K562 (cell line): ENCODE measurements around the gene AFF1. TPM values are rescaled to one million over a fixed set of nuclear protein-coding genes. Genes with fewer than 3 reads are reported as not detected.

ENCODE experiments used
- ATAC-seq: fragments of 200-7000 bp; cut with Tn5 transposase; 3 replicates; pipeline ENCODE4 v1.9.1; 2020; ENCODE audit warnings: moderate library complexity
- BruUV-seq: library from RNA; stranded (reverse); fragments of 400-500 nt; replicated peaks from 2 replicates; lab custom pipeline; 2021; lab: Mats Ljungman, UMichigan
- CTCF ChIA-PET: fragments of 300-600 bp; formaldehyde crosslinking; extraction: SDS; loops from one replicate; lab custom pipeline; 2021; ENCODE audit warnings: low intra/inter-chr PET ratio; lab: Yijun Ruan, JAX
- POLR2A ChIA-PET: fragments of 300-600, 350-650 bp; sonication (Branson Sonifier 250); formaldehyde crosslinking; extraction: SDS; loops from one replicate; lab custom pipeline; 2021; ENCODE audit warnings: antibody characterized with exemption, inconsistent platforms; lab: Yijun Ruan, JAX
- DNase-seq, 4 experiments: peaks; one replicate each; pipeline versions ENCODE4 v3.0.0 to v3.0.0-alpha.2; 2011 to 2018; ENCODE audit warnings: low spot score in 3 of 4, mixed read lengths in 3 of 4; ENCODE audit errors: extremely low read depth in 1 of 4
- FAIRE-seq: peaks from 2 replicates; lab custom pipeline; 2011; peaks lifted over from hg19 to GRCh38; lab: Jason Lieb, UNC
- H2AFZ ChIP-seq: 2 replicates; pipeline ENCODE4 v1.6.0; 2011; ENCODE audit warnings: low read depth, low read length, control low read depth, inconsistent platforms
- H3K27ac ChIP-seq: fragments of 200-600 bp; 3 replicates; pipeline ENCODE4 v1.8.0; 2011; ENCODE audit warnings: low read depth, mild to moderate bottlenecking, control low read depth, inconsistent platforms, low read length, moderate library complexity, mixed read lengths; ENCODE audit errors: extremely low read depth
- H3K27me3 ChIP-seq, 2 experiments: fragments of 300-600 bp in 1 of 2; 2 replicates in 1 of 2; 3 replicates in 1 of 2; pipeline versions ENCODE4 v1.6.0 to v1.8.0; 2011; ENCODE audit warnings: inconsistent platforms in 2 of 2, low read length in 2 of 2, mild to moderate bottlenecking in 1 of 2, mixed read lengths in 1 of 2, moderate library complexity in 1 of 2; ENCODE audit not compliant: control insufficient read depth in 2 of 2, insufficient read depth in 2 of 2
- H3K36me3 ChIP-seq: fragments of 300-600 bp; 3 replicates; pipeline ENCODE4 v1.8.0; 2011; ENCODE audit warnings: mild to moderate bottlenecking, low read length, inconsistent platforms; ENCODE audit not compliant: control insufficient read depth, insufficient read depth
- H3K4me1 ChIP-seq, 2 experiments: fragments of 200-600 bp in 1 of 2; replicated peaks in 1 of 2; 2 replicates in 1 of 2; 3 replicates in 1 of 2; pipeline versions ENCODE4 v1.5.1 to v1.8.0; 2011; ENCODE audit warnings: inconsistent platforms in 2 of 2, low read length in 2 of 2, mild to moderate bottlenecking in 1 of 2, mixed read lengths in 1 of 2, moderate library complexity in 1 of 2; ENCODE audit not compliant: control insufficient read depth in 2 of 2, insufficient read depth in 2 of 2
- H3K4me2 ChIP-seq: 2 replicates; pipeline ENCODE4 v1.6.1; 2011; ENCODE audit warnings: low read length, control low read depth, inconsistent platforms, mixed read lengths; ENCODE audit not compliant: insufficient read depth
- H3K4me3 ChIP-seq: fragments of 200-600 bp; sonication (generic), shearing (Covaris generic); 2 replicates; pipeline ENCODE4 v1.5.1; 2016; ENCODE audit warnings: control low read depth, inconsistent platforms
- H3K79me2 ChIP-seq: fragments of 200-600 bp; 3 replicates; pipeline ENCODE4 v1.8.0; 2011; ENCODE audit warnings: low read length, inconsistent platforms; ENCODE audit not compliant: control insufficient read depth, insufficient read depth
- H3K9ac ChIP-seq, 2 experiments: 2 replicates each; pipeline versions ENCODE4 v1.6.0 to v1.6.1; 2011; ENCODE audit warnings: low read depth in 2 of 2, low read length in 2 of 2, control low read depth in 1 of 2, inconsistent platforms in 1 of 2, mild to moderate bottlenecking in 1 of 2, mixed read lengths in 1 of 2; ENCODE audit not compliant: insufficient read depth in 1 of 2
- H3K9me1 ChIP-seq: one replicate; pipeline ENCODE4 v1.6.0; 2011; ENCODE audit warnings: inconsistent platforms, mild to moderate bottlenecking, low read length, moderate library complexity; ENCODE audit not compliant: control insufficient read depth, insufficient read depth
- H3K9me3 ChIP-seq: replicated peaks from 2 replicates; pipeline ENCODE4 v1.5.1; 2011; ENCODE audit warnings: low read depth, low read length, inconsistent platforms; ENCODE audit not compliant: control insufficient read depth, insufficient read depth
- H4K20me1 ChIP-seq: replicated peaks from 2 replicates; pipeline ENCODE4 v1.6.1; 2011; ENCODE audit warnings: low read length, inconsistent platforms, mixed read lengths; ENCODE audit not compliant: control insufficient read depth, insufficient read depth
- BCL6 ChIP-seq: fragments of 250-450 bp; sonication (Bioruptor Pico); IDR thresholded peaks from 2 replicates; pipeline ENCODE4 v1.4.0; 2020
- E4F1 ChIP-seq: fragments of 250-450 bp; sonication (Bioruptor Pico); IDR thresholded peaks from 2 replicates; pipeline ENCODE4 v1.5.0; 2021; ENCODE audit warnings: mild to moderate bottlenecking, borderline replicate concordance
- FUS ChIP-seq: fragments of 200-400 bp; formaldehyde crosslinking; optimal IDR thresholded peaks from 2 replicates; pipeline ENCODE3; 2017; ENCODE audit warnings: low read depth, low read length
- PATZ1 ChIP-seq: fragments of 250-450 bp; sonication (Bioruptor Pico); IDR thresholded peaks from 2 replicates; pipeline ENCODE4 v1.5.0; 2020; ENCODE audit warnings: mild to moderate bottlenecking, borderline replicate concordance
- SMAD1 ChIP-seq: fragments of 150-350 bp; IDR thresholded peaks from 2 replicates; pipeline ENCODE4 v1.6.1; 2014; ENCODE audit warnings: low read length, low read depth; ENCODE audit not compliant: partially characterized antibody
- THAP7 ChIP-seq: fragments of 250-450 bp; sonication (Bioruptor Pico); IDR thresholded peaks from 2 replicates; pipeline ENCODE4 v1.5.0; 2021
- ZBTB43 ChIP-seq: sonication (generic); formaldehyde crosslinking; IDR thresholded peaks from 2 replicates; pipeline ENCODE4 v1.8.0; 2023; ENCODE audit warnings: mild to moderate bottlenecking, missing genetic modification reagents
- ZNF384 ChIP-seq: IDR thresholded peaks from 2 replicates; pipeline ENCODE4 v1.6.1; 2012; ENCODE audit warnings: low read depth, low read length, improper control_type of control experiment
- WGBS: fragments of 100-300 bp; shearing (Covaris generic); methylation state at CpG from one replicate; pipeline ENCODE4 v1.1.6; 2016; ENCODE audit warnings: low coverage, mixed read lengths; ENCODE audit not compliant: insufficient coverage; ENCODE audit errors: missing lambda C conversion rate; 5-methylcytosine and 5-hydroxymethylcytosine counted together
- in situ Hi-C: fragments of 300-500 bp; cut with MboI; formaldehyde crosslinking; loops from 4 replicates; pipeline ENCODE4 v1.15.0; 2018; ENCODE audit warnings: inconsistent platforms, mixed read lengths
- intact Hi-C: fragments of 100-400 bp; cut with micrococcal nuclease; formaldehyde crosslinking; loops from 2 replicates; pipeline ENCODE4 v1.14.2; 2022
- polyA plus RNA-seq, 8 experiments: library from polyadenylated mRNA; depleted of rRNA in 4 of 8; stranded (reverse) in 5 of 8; unstranded in 3 of 8; fragments of >200 nt; fragmentation: Nextera tagmentation in 2 of 8; fragmentation: Illumina TruSeq in 1 of 8; extraction: Ambion mirVana in 2 of 8; extraction: Trizol in 1 of 8; gene quantifications; 2 replicates each; pipeline versions ENCODE4 v1.2.1 to v1.2.3, GENCODE V29; 2011 to 2014; ENCODE audit warnings: inconsistent platforms in 1 of 8, missing spikeins in 1 of 8
- total RNA-seq, 7 experiments: library from RNA; depleted of rRNA in 6 of 7; stranded (reverse); fragments of >200 nt in 6 of 7; fragmentation: Illumina TruSeq in 2 of 7; extraction: Trizol in 2 of 7; gene quantifications; 2 replicates each; pipeline versions ENCODE4 v1.2.1 to v1.2.3, GENCODE V29; 2011 to 2021; ENCODE audit warnings: low replicate concordance in 1 of 7

The AFF1 gene
- total and polyA plus RNA-seq, 9 of the 15 experiments (the other 6 are each of a cell fraction or from before 2014, with no cell fraction given) = 4.1 to 47.5 (median 17.2) TPM

- intact Hi-C loops = no loop called here
- POLR2A ChIA-PET = interaction anchor here (2.0 kb wide), 1 partner anchor 13 kb away, joined by 7 read pairs; no protein-coding TSS in a partner anchor
- WGBS = 40% methylated on average over 3 of the region's 4 CpGs
Measured at GRCh38 chr4:87036713-87037112, 101.9 kb downstream of the AFF1 start.

More at GRCh38 chr4:87036713-87037112, 101.9 kb downstream of the AFF1 start:
- Histone ChIP-seq H3K9ac (no peak overlapping the region), H3K27me3 (no peaks in the 10 kb centered on the region), H3K4me2 (no peak overlapping the region), H3K4me1 (peaks cover 12 to 39% of the 10 kb centered on the region in 2 experiments; a peak in 4 of 5 replicates), H3K79me2 (peaks cover 96% of the 10 kb centered on the region), H3K36me3 (no peaks in the 10 kb centered on the region), H3K27ac (no peak overlapping the region; the same call in 2 of the 3 replicates), H3K9me1 (no peaks in the 10 kb centered on the region), H3K4me3 (no peak overlapping the region), H4K20me1 (peaks cover 50% of the 10 kb centered on the region; the same call in 1 of the 2 replicates), H2AFZ (no peak overlapping the region), H3K9me3 (no peaks in the 10 kb centered on the region)
- CTCF ChIA-PET = no interaction called here
- no peak for DNase-seq
- peak; percentile 50 for ATAC-seq
- FAIRE-seq = no peak
- in situ Hi-C loops = no loop called here
- no peak for TF ChIP-seq SMAD1
- no peak for TF ChIP-seq FUS
- no peak for TF ChIP-seq ZBTB43 (CRISPR knock-in tag)
- no peak for TF ChIP-seq E4F1 (CRISPR knock-in tag)
- no peak for TF ChIP-seq PATZ1 (CRISPR knock-in tag)
- TF ChIP-seq THAP7 (CRISPR knock-in tag) = no peak
- 0 out of 2 replicates have a peak, but pooled peaks have one; percentile 21 for TF ChIP-seq ZNF384
- no peak for TF ChIP-seq BCL6 (CRISPR knock-in tag)
- BruUV-seq = no TSS peak
